Testis (tissue), 2 donors: Measurements from ENCODE around the gene MMP1.

Experiments
- CTCF ChIP-seq, 3 experiments: fragments of 450-650 bp in 2 of 3; fragments of 200-600 bp in 1 of 3; sonication (generic) in 1 of 3; IDR thresholded peaks; one replicate each; pipeline ENCODE4 v1.5.1; 2016 to 2019; ENCODE audit warnings: antibody characterized with exemption in 3 of 3, mild to moderate bottlenecking in 2 of 3, moderate library complexity in 1 of 3
- POLR2A ChIP-seq: fragments of 450-650 bp; IDR thresholded peaks from one replicate; pipeline ENCODE4 v1.6.1; 2017; ENCODE audit warnings: antibody characterized with exemption, mild to moderate bottlenecking, moderate library complexity

GRCh38 chr11:102770191-102770590 is 27.8 kb downstream of the MMP1 start:
- no peak for TF ChIP-seq CTCF (IDR thresholded peaks at IDR 0.05)
- no peak for TF ChIP-seq POLR2A
